IMR-90 (cell line): Measurements from ENCODE around the gene ENKUR.
A peak's percentile ranks its signal among the peaks of the same experiment; 100 is the strongest.

ENCODE experiments used
- CEBPB ChIP-seq: IDR thresholded peaks from 2 replicates; pipeline ENCODE4 v1.6.1; 2012; ENCODE audit warnings: low read depth, low read length, improper control_type of control experiment
- POLR2A ChIP-seq: IDR thresholded peaks from 2 replicates; pipeline ENCODE4 v1.6.1; 2012; ENCODE audit warnings: mild to moderate bottlenecking, low read depth, low read length
- RAD21 ChIP-seq: IDR thresholded peaks from 2 replicates; pipeline ENCODE4 v1.6.1; 2012; ENCODE audit warnings: low read length, improper control_type of control experiment
- TF ChIP-seq, protein P1 (sequence below): conservative IDR thresholded peaks from 2 replicates; pipeline ENCODE4 v1.5.1; 2012; ENCODE audit warnings: mild to moderate bottlenecking, low read depth, low read length, improper control_type of control experiment

- peak; percentile 84 for TF ChIP-seq POLR2A
- TF ChIP-seq, protein P1, sequence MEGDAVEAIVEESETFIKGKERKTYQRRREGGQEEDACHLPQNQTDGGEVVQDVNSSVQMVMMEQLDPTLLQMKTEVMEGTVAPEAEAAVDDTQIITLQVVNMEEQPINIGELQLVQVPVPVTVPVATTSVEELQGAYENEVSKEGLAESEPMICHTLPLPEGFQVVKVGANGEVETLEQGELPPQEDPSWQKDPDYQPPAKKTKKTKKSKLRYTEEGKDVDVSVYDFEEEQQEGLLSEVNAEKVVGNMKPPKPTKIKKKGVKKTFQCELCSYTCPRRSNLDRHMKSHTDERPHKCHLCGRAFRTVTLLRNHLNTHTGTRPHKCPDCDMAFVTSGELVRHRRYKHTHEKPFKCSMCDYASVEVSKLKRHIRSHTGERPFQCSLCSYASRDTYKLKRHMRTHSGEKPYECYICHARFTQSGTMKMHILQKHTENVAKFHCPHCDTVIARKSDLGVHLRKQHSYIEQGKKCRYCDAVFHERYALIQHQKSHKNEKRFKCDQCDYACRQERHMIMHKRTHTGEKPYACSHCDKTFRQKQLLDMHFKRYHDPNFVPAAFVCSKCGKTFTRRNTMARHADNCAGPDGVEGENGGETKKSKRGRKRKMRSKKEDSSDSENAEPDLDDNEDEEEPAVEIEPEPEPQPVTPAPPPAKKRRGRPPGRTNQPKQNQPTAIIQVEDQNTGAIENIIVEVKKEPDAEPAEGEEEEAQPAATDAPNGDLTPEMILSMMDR = no peak
- TF ChIP-seq RAD21 = no peak
- no peak for TF ChIP-seq CEBPB
Measured at GRCh38 chr10:25016376-25017153, 607 bp upstream of the ENKUR start, which contains the start of gene THNSL1.
